NCI-H2081 treated with DMSO at 0.1 percent for 48 hours (cell line): Measurements from ENCODE around the gene ABI1.

ENCODE experiments used
- DNase-seq: peaks from one replicate; lab custom pipeline; 2025; lab: John Stamatoyannopoulos, UW

Gene ABI1

GRCh38 chr10:26854524-26854923 lies 6.2 kb downstream of the ABI1 start:
- DNase-seq, result no peak

- no peak for DNase-seq
These were observed 16.3 kb downstream of the ABI1 start for GRCh38 chr10:26844396-26844975.

GRCh38 chr10:26843736-26844135 lies 17.0 kb downstream of the ABI1 start:
- no peak for DNase-seq

GRCh38 chr10:26841733-26842317 lies 18.9 kb downstream of the ABI1 start:
- no peak for DNase-seq

GRCh38 chr10:26840938-26841732 lies 19.6 kb downstream of the ABI1 start:
- DNase-seq, result no peak

GRCh38 chr10:26839966-26840627 lies 20.7 kb downstream of the ABI1 start:
- DNase-seq, result no peak

- no peak for DNase-seq
These were observed 23.6 kb downstream of the ABI1 start for GRCh38 chr10:26837139-26837538.

GRCh38 chr10:26835025-26835424 lies 25.7 kb downstream of the ABI1 start:
- DNase-seq, result no peak

- DNase-seq, result no peak
These were observed 27.8 kb downstream of the ABI1 start for GRCh38 chr10:26832960-26833359.

GRCh38 chr10:26831936-26832335 lies 28.8 kb downstream of the ABI1 start:
- DNase-seq, result no peak

- no peak for DNase-seq
These were observed 30.8 kb downstream of the ABI1 start for GRCh38 chr10:26829810-26830515.

- DNase-seq, result no peak
These were observed 36.6 kb downstream of the ABI1 start for GRCh38 chr10:26824015-26824690.

GRCh38 chr10:26821699-26822570 lies 38.8 kb downstream of the ABI1 start:
- DNase-seq, result no peak

GRCh38 chr10:26815500-26815899 lies 45.3 kb downstream of the ABI1 start:
- no peak for DNase-seq

- no peak for DNase-seq
These were observed 50.2 kb downstream of the ABI1 start for GRCh38 chr10:26810435-26811026.

- no peak for DNase-seq
These were observed 50.8 kb downstream of the ABI1 start for GRCh38 chr10:26809973-26810372.

- DNase-seq, result no peak
These were observed 53.2 kb downstream of the ABI1 start for GRCh38 chr10:26807532-26807931.

GRCh38 chr10:26806557-26806956 lies 54.2 kb downstream of the ABI1 start:
- DNase-seq, result no peak

GRCh38 chr10:26805567-26806245 lies 55.1 kb downstream of the ABI1 start:
- DNase-seq, result no peak
